ENCODE results near the gene RASGRP4.

The RASGRP4 gene

GRCh38 chr19:38386300-38386970 lies 39.6 kb downstream of the RASGRP4 start:
- H3K4me3 ChIP-seq (ENCODE audit: low read length) = no peak overlapping the region
- no peak for DNase-seq (ENCODE audit: low read depth)
- no peak for TF ChIP-seq CTCF (IDR thresholded peaks at IDR 0.05; ENCODE audit: insufficient read depth, low read depth, low read length, missing control alignments)

- no peak overlapping the region for H3K4me3 ChIP-seq (ENCODE audit: low read length)
- no peak for TF ChIP-seq CTCF (IDR thresholded peaks at IDR 0.05; ENCODE audit: insufficient read depth, low read depth, low read length, missing control alignments)
- no peak for DNase-seq (ENCODE audit: low read depth)
These were observed 40.2 kb downstream of the RASGRP4 start for GRCh38 chr19:38385804-38386257.

GRCh38 chr19:38385057-38385803 lies 40.8 kb downstream of the RASGRP4 start:
- no peak for TF ChIP-seq CTCF (IDR thresholded peaks at IDR 0.05; ENCODE audit: insufficient read depth, low read depth, low read length, missing control alignments)
- DNase-seq (ENCODE audit: low read depth) = no peak
- H3K4me3 ChIP-seq (ENCODE audit: low read length) = no peak overlapping the region

- H3K4me3 ChIP-seq (ENCODE audit: low read length) = no peak overlapping the region
- peak; percentile 38 for DNase-seq (ENCODE audit: low read depth)
- peak; percentile 56 for TF ChIP-seq CTCF (IDR thresholded peaks at IDR 0.05; ENCODE audit: insufficient read depth, low read depth, low read length, missing control alignments)
These were observed 41.6 kb downstream of the RASGRP4 start for GRCh38 chr19:38384209-38385027.

- no peak overlapping the region for H3K4me3 ChIP-seq (ENCODE audit: low read length)
- TF ChIP-seq CTCF (IDR thresholded peaks at IDR 0.05; ENCODE audit: insufficient read depth, low read depth, low read length, missing control alignments) = no peak
These were observed 42.3 kb downstream of the RASGRP4 start for GRCh38 chr19:38383743-38384142.

GRCh38 chr19:38383184-38383583 lies 42.8 kb downstream of the RASGRP4 start:
- TF ChIP-seq CTCF (IDR thresholded peaks at IDR 0.05; ENCODE audit: insufficient read depth, low read depth, low read length, missing control alignments) = no peak
- no peak for DNase-seq (ENCODE audit: low read depth)
- H3K4me3 ChIP-seq (ENCODE audit: low read length) = no peak overlapping the region

More at GRCh38 chr19:38383743-38384142, 42.3 kb downstream of the RASGRP4 start:
- DNase-seq (ENCODE audit: low read depth) = no peak
